Left colon (tissue), 2 donors: ENCODE data around the gene ITLN1. TPM values are rescaled to one million over a fixed set of nuclear protein-coding genes. Genes with fewer than 3 reads are reported as not detected.

Experiments
- ATAC-seq: fragments of 200-7000 bp; cut with Tn5 transposase; one replicate; pipeline ENCODE4 v1.9.1; 2020; ENCODE audit warnings: mild to moderate bottlenecking, moderate library complexity
- DNase-seq, 2 donors: peaks; one replicate each; pipeline ENCODE4 v3.0.0-alpha.2; 2020
- intact Hi-C, 2 donors: fragments of 100-400 bp; cut with DNase I in 1 of 2; cut with micrococcal nuclease in 1 of 2; formaldehyde crosslinking; loops; one replicate each; pipeline versions ENCODE4 v1.11.2 to v1.14.0; 2022; cut with DNase I, micrococcal nuclease
- total RNA-seq, 2 donors: library from RNA; stranded (reverse); fragmentation: NEBNext Ultra II Directional; extraction: Animal tissue kit (Norgen Biotek cat#: 25700); gene quantifications; one replicate each; pipeline ENCODE4 v1.2.1, GENCODE V29; 2021
- donor health status: DM: no; HTN: no; CAD: no.
- donor health status: DM: yes; HTN: yes; CAD: no.

The ITLN1 gene
- total RNA-seq, 2 donors from 2014 or later = 268 to 512 TPM

DNA sequence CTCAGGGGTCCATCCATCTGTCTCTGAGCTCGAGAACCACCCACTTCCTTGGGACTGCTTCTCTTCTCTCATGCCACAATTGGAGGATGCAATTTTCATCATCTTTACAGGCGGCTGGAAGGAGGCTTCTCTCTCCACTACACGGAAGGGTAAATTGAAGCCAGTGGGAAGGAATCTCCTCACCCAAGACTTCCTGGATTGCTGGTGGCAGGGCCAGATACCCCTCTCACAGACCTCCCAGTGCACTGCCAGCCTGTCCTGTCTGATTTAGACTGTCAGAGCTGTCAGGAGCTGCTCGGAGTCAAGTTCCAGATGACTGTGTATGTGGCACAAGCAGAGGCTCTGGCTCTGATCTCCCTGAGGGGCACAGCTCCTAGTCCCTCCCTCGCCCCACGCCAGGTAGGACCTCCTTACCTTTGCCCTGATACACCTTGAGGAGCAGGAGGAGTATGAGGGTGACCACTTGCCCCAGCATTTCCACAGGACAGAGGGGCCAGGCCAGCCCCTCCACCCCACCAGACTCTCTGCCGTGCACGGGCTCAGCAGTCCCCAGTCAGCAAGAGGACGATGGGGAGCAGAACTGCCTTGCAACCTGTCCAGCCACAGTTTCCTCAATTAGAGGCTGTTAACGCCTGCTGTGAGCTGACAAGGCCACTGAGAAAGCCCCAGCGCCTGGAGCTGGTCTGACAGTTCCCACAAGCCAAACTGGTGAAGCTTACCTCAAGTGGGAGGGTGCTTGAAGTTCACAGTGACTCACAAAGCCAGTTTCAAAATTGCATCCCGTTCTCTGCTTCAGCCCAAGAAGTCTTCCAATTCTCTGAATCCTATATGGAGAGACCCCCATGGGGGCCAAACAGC is 22.5 kb downstream of the ITLN1 start, which contains the start of gene CD244:
TSS of gene CD244 (minus strand) at position 685 of the 858 bp plus-strand sequence. CDS start at position 475, 210 bp downstream.
- intact Hi-C loops = no loop called here

GRCh38 chr1:160860840-160861505 is 24.0 kb downstream of the ITLN1 start:
- DNase-seq = no peak
- ATAC-seq = no peak
- intact Hi-C loops = no loop called here

More for the DNA sequence above, 22.5 kb downstream of the ITLN1 start, which contains the start of gene CD244:
- peak in 1 of 2 donors; percentile 43 for DNase-seq
- no peak for ATAC-seq

GRCh38 chr1:160859166-160859565 is 25.8 kb downstream of the ITLN1 start:
- ATAC-seq (no peak), DNase-seq (no peak)

GRCh38 chr1:160858507-160858906 is 26.5 kb downstream of the ITLN1 start:
- DNase-seq = peak in 1 of 2 donors; percentile 42
- intact Hi-C loops = no loop called here
- ATAC-seq = peak; percentile 57

More at GRCh38 chr1:160859166-160859565, 25.8 kb downstream of the ITLN1 start:
- intact Hi-C loops = no loop called here

DNA sequence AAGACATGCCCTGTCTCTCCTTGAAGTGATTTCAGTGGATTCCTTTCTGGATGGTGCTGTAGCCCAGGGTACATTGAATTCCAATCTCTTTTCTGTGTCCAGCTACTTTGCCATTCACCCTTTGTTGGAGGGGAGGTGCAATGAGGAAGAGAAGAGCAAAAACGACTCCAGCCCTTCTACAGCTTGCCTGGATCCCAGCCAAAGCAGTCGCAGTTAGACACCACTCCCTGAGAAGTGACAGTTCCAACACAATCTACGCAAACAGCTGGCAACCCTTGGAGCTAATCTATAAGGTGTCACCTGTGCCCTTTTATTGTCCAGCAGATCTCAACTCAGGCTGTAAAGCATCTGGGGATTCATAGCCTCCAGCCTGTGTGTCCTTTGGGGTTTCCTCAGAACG is 26.9 kb downstream of the ITLN1 start:
- intact Hi-C loops = no loop called here
- ATAC-seq = peak; percentile 98
- peak; percentile 93 for DNase-seq

DNA sequence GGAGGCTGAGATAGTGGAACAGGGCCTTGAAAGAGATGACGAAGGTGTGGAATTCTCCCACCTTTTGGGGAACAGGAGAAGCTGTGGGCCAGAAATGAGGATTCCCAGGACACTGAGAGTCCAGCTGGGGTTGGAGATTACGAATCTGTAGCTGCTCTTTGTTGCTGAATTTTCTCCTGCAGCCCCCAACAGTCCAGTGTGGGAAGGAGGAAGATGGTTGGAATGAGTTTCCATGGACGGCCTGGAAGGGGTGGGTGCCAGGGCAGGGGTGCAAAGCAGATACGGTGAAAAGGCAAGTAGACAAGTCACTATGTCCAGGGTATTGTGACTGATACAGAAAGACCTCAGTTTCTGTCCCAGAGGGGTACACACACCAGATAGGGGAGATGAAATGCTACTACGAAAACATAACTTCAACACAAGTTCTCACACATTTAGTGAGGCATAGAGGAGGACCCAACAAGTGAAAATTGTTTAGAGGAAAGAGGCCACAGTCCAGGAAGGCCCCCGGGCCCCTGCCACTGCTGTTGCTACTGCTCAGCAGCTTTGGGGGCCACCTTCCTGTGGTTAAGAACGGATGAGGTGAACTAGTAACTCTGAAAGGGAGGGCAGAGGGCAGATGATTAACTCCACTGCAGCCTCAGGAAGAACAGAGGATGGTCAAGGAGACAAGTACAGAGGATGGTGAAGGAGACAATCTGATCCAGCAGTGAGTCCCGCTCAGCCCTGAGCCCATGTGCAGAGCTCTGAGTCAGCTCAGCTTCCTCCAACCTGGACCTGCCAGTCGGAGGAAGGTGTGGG is 29.6 kb downstream of the ITLN1 start:
- ATAC-seq = no peak
- DNase-seq = no peak

DNA sequence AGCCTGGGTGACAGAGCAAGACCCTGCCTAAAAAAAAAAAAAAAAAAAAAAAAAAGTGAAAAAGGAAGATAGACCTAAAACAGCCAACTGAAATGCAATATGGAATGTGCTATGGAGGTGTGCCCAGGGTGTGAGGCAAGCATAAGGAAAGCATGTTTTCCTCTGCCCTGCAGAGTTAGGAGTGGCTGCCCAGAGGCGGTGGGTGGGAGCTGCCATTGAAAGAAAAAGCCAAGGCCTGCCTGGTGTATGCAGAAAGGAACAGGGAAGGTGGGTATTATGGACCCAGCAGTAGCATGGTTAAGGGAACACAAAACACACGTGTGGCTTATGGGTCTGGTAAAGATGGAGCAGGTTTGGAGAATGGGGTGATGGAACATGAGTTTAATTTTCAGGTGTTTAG is 31.2 kb downstream of the ITLN1 start:
- intact Hi-C loops = no loop called here
- ATAC-seq = no peak
- DNase-seq = no peak

More for the DNA sequence above, 29.6 kb downstream of the ITLN1 start:
- intact Hi-C loops = no loop called here

- ATAC-seq = no peak
- intact Hi-C loops = no loop called here
- no peak for DNase-seq
These were observed 32.0 kb downstream of the ITLN1 start for GRCh38 chr1:160853014-160853413.

GRCh38 chr1:160850993-160851392 is 34.0 kb downstream of the ITLN1 start:
- peak; percentile 99 for ATAC-seq
- DNase-seq = peak in 1 of 2 donors; percentile 33
- intact Hi-C loops = no loop called here

GRCh38 chr1:160850541-160850940 is 34.4 kb downstream of the ITLN1 start:
- ATAC-seq = peak; percentile 2
- no peak for DNase-seq
- intact Hi-C loops = no loop called here

DNA sequence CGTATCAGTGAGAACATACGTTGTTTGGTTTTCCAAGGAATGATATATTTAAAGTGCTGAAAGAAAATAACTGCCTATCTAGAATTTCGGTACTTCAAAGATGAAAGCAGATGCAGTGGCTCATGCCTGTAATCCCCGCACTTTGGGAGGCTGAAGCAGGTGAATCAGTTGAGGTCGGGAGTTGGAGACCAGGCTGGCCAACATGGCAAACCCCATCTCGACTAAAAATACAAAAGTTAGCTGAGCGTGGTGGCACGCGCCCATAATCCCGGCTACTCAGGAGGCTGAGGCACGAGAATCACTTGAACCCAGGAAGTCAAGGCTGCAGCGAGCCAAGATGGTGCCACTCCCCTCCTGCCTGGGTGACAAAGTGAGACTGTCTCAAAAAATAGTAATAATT is 38.7 kb downstream of the ITLN1 start:
- intact Hi-C loops = no loop called here
- no peak for ATAC-seq

GRCh38 chr1:160844447-160845232 is 40.3 kb downstream of the ITLN1 start:
- intact Hi-C loops = no loop called here
- DNase-seq (no peak), ATAC-seq (no peak)

More for the DNA sequence above, 38.7 kb downstream of the ITLN1 start:
- no peak for DNase-seq

DNA sequence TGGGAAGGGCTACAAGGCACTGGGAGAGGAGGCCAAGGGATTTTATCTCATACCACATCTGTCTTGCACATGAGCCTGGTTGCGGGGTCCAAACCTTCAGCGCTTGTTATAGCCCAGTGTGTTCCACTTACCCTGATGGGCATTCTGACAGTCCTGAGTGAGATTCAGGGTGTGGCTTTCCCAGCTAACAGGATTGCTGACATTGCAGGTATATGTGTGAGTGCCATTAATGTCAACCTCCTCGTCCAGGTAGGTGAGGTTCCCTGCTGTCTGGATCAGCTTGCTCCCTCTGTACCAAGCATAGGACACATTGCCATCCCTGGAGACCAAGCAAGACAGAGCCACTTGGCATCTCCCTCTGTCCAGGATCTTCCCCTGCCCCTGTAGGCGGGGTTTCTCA is 43.9 kb downstream of the ITLN1 start:
- ATAC-seq (no peak), DNase-seq (no peak)
- intact Hi-C loops = no loop called here

GRCh38 chr1:160839746-160840145 is 45.2 kb downstream of the ITLN1 start:
- intact Hi-C loops = no loop called here
- DNase-seq (no peak), ATAC-seq (no peak)

DNA sequence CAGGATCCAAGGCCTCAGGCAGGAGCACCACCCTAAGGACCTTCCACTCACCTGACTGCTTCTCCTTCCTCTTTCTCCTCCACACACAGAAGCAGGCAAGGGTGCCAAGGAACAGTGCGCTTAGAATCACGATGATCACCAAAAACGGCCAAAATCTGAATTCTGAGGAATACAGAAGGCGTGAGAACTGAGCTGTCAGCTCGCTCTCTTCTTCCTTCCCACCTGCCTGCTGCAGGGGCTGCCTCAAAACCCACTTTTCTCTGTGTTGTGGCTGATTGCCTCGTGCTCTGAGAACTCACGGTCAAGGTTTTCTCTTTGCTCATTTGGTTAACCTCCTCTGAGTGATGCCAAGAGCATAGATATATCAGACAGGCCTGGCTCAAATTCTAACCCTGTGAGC is 46.1 kb downstream of the ITLN1 start:
- ATAC-seq (no peak), DNase-seq (no peak)
- intact Hi-C loops = no loop called here

DNA sequence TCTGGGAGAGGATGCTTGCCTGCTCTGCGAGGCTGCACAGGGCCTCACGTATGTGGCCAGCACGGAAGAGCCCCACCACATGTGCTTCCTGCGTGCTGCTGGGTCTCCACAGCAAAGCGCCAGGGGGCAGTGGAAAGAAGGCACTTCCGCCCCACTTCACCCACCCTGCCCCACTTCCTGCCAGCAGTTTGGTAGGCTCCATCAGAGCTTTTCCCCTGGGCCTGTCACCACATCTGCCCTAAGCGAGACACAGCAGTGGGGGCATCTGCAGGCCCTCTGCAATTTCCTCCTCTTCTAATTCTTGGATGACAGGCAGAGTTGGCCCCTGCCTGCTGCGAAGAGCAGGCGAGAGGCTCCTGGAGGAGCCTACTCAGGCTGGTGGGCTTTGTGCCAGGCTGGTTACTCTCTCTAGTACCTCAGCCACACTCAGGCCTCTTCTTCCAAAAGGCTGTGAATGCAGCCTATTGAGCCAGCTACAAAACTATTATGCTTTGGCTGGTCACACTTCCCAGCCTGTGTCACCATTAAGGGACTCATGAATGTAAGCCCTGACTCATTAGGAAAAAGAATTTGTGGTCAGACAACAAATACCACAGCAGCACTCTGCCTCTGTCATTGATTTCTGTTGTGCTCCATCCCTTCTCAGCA is 47.3 kb downstream of the ITLN1 start:
- ATAC-seq = peak; percentile 54
- DNase-seq = peak; percentile 43 to 63

DNA sequence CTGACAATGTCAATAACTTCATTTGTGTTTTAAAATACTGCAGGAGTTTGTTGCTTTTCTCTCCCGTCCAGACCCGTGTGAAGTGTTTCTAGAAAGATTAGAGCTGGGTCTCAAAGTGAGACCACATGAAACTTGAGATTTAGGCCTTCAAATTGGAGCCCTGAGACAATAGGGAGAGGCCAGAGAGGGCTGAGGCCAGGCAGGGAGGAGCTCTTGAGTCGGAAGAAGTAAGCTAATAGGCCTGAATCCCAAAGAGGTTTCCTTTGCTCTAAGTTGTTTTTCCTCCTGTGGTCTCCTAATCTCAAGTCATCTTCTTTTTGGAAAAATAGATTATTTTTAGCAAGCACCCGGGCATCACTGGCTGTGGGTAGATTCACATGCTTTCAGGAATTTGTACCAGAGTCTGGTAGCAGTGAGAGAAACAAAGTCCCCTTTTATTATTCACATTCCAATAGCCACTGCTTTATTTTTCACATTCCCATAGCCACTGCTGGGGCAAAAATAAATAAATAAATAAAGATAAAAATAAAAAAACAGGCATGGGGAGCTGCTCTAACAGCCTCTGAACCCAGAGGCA is 47.9 kb downstream of the ITLN1 start:
- no peak for ATAC-seq
- intact Hi-C loops = no loop called here
- DNase-seq = no peak

More for the DNA sequence above, 47.3 kb downstream of the ITLN1 start:
- intact Hi-C loops = no loop called here

DNA sequence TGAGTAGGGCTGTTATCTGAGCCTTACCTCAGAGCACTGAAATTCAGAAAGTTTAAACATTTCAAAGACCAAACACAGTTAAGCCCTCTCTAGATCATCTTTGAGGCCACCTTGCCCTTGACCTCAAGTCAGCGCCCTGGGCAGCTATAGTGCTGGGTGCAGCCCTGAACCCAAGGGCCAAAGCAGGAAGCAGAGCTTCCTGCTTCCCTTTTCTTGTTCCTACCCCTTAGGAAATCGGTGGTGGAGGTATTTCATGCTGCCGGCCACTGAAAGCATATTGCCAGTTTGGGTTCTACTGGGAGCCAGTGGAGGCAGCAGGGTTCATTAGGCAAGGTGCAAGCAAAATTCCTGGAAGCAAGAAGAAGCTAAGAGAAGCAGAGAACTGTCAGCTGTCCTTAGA is 48.4 kb downstream of the ITLN1 start:
- DNase-seq = no peak
- intact Hi-C loops = no loop called here
- peak; percentile 43 for ATAC-seq
